ENCODE data around the gene FLNB.

DNA sequence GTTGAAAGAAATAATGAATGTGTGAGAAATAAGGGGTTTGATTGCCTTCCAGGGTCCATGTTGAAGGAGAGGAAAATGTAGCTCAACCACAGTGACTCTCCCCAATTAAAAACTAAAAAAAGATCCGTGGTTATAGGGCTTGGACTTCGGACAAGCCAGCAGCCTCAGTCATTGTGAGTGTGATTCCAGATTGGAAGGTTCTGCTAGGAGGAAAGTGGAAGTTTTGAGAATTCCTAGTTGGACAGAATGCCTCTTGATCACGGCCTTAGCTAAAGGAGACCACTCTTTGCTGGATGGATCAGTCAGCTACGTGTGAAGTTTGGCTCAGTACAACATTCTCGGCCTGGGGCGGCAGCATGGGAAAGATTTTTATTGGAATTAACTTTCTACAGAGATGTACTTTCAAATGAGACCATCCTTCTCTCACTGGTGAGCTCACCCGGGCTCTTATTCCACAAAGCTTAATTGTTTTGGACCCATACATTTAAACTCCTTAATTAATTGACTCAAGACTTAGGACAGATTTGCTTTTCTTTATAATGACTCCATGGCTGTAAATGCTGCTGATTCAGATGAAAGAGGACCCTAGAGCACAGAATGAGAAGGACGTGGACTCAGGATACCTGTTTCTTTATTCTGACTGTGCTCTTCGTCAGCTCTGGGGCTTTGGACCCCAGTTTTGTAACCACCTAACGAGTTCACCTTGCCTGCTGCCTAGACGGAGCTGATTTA is 27.5 kb downstream of the FLNB start:
- TF ChIP-seq EZH2 (IDR thresholded peaks at IDR 0.05; ENCODE audit: insufficient read depth, poor library complexity, severe bottlenecking): no peak
- no peak for TF ChIP-seq EZH2phosphoT487 (IDR thresholded peaks at IDR 0.05; ENCODE audit: insufficient read depth, low read depth)

Data from GM23248 (cell line).